ENCODE data around the gene CACNG4. TPM values are rescaled to one million over a fixed set of nuclear protein-coding genes. Genes with fewer than 3 reads are reported as not detected.

CACNG4 gene
- total and polyA plus RNA-seq, 9 of the 15 experiments (the other 6 are each of a cell fraction or from before 2014, with no cell fraction given): 0.07 TPM; not detected in 8

GRCh38 chr17:67044016-67044772 is 79.7 kb downstream of the CACNG4 start, which contains the start of gene CACNG1 (continued):
- TF ChIP-seq BCLAF1 (IDR thresholded peaks at IDR 0.05; ENCODE audit: borderline replicate concordance in 1 of 2, control insufficient read depth in 1 of 2, low read depth in 2 of 2, low read length in 1 of 2): no peak
- no peak for TF ChIP-seq RBM34 (IDR thresholded peaks at IDR 0.05; ENCODE audit: borderline replicate concordance, insufficient read depth, low read length)
- no peak for TF ChIP-seq ZNF699 (CRISPR knock-in tag; IDR thresholded peaks at IDR 0.05; ENCODE audit: insufficient replicate concordance)
- TF ChIP-seq XRCC5 (IDR thresholded peaks at IDR 0.05; ENCODE audit: low read depth, low read length): no peak
- TF ChIP-seq JUN (IDR thresholded peaks at IDR 0.05; ENCODE audit: borderline replicate concordance, low read depth, low read length): no peak
- TF ChIP-seq JUN (CRISPR knock-in tag; IDR thresholded peaks at IDR 0.05; ENCODE audit: borderline replicate concordance): no peak
- no peak for TF ChIP-seq DPF2 (IDR thresholded peaks at IDR 0.05)
- TF ChIP-seq SFPQ (IDR thresholded peaks at IDR 0.05; ENCODE audit: low read depth, low read length): no peak
- no peak for TF ChIP-seq E2F1 (CRISPR knock-in tag; IDR thresholded peaks at IDR 0.05)
- TF ChIP-seq POLR2B (IDR thresholded peaks at IDR 0.05; ENCODE audit: low read depth, partially characterized antibody): no peak
- no peak for TF ChIP-seq ZNF217 (CRISPR knock-in tag; IDR thresholded peaks at IDR 0.05)

All from K562 (cell line).